ENCODE results near the gene ENOX1. TPM values are rescaled to one million over a fixed set of nuclear protein-coding genes. Genes with fewer than 3 reads are reported as not detected.

ENOX1 gene
- total and polyA plus RNA-seq, 2 of the 8 experiments (the other 6 are each of a cell fraction or from before 2014, with no cell fraction given) = 0.23 to 0.37 TPM

GRCh38 chr13:43285933-43286597 lies 500.7 kb downstream of the ENOX1 start:
- Histone ChIP-seq H2BK12ac (ENCODE audit: low read depth, low read length) (no peak overlapping the region), H2BK20ac (ENCODE audit: low read length) (no peak overlapping the region), H3K23ac (ENCODE audit: insufficient read length) (no peak overlapping the region), H2AK5ac (ENCODE audit: low read depth, low read length) (no peak overlapping the region), H3K4ac (replicated peaks; ENCODE audit: insufficient read length, low read depth, low read length) (no peak overlapping the region), H2BK120ac (replicated peaks; ENCODE audit: low read depth, low read length) (no peak overlapping the region), H3K36me3 (ENCODE audit: control insufficient read depth in 2 of 4, insufficient read depth in 4 of 4, low read length in 3 of 4) (no peaks in the 10 kb centered on the region), H3K9ac (replicated peaks in 1 of 4; ENCODE audit: extremely low read depth in 1 of 4, low read depth in 3 of 4, low read length in 3 of 4) (no peak overlapping the region), H4K5ac (ENCODE audit: insufficient read length, low read depth, low read length) (no peak overlapping the region), H3K9me3 (ENCODE audit: insufficient read depth in 2 of 2, low read depth in 1 of 2, low read length in 1 of 2) (no peaks in the 10 kb centered on the region), H3K79me1 (ENCODE audit: low read depth, low read length) (no peaks in the 10 kb centered on the region), H3K18ac (ENCODE audit: extremely low read depth, low read length) (no peak overlapping the region), H2AFZ (ENCODE audit: low read length) (0 out of 2 replicates have a peak overlapping the region, but pooled peaks have one; percentile 46), H2BK15ac (ENCODE audit: low read length) (no peak overlapping the region), H4K20me1 (replicated peaks in 1 of 2; ENCODE audit: control insufficient read depth in 1 of 2, insufficient read depth in 2 of 2, low read length in 2 of 2) (no peaks in the 10 kb centered on the region), H4K91ac (replicated peaks; ENCODE audit: insufficient read length, low read length) (no peak overlapping the region), H3K14ac (ENCODE audit: insufficient read length) (no peak overlapping the region), H3K27me3 (replicated peaks in 1 of 4; ENCODE audit: control insufficient read depth in 3 of 4, extremely low read depth in 1 of 4, insufficient read depth in 3 of 4, low read length in 3 of 4) (no peaks in the 10 kb centered on the region), H3K4me1 (replicated peaks in 1 of 4; ENCODE audit: control insufficient read depth in 3 of 4, insufficient read depth in 4 of 4, low read length in 3 of 4) (no peaks in the 10 kb centered on the region), H3K4me2 (ENCODE audit: insufficient read depth in 1 of 2, low read depth in 2 of 2, low read length in 2 of 2) (no peak overlapping the region), H2BK5ac (ENCODE audit: low read depth, low read length) (no peak overlapping the region), H3K79me2 (ENCODE audit: control insufficient read depth in 1 of 2, insufficient read depth in 2 of 2, low read length in 2 of 2) (no peaks in the 10 kb centered on the region), H4K8ac (ENCODE audit: extremely low read depth, insufficient read depth, low read length) (no peak overlapping the region), H3K56ac (replicated peaks; ENCODE audit: insufficient read length, low read depth, low read length) (no peak overlapping the region), H3K27ac (ENCODE audit: low read depth, low read length) (no peak overlapping the region), H3K23me2 (ENCODE audit: low read depth, low read length) (no peaks in the 10 kb centered on the region; the same call in 1 of the 2 replicates), H3K4me3 (ENCODE audit: extremely low read depth in 1 of 4, insufficient read depth in 2 of 4, low read depth in 3 of 4, low read length in 4 of 4) (no peak overlapping the region)
- whole genome bisulfite sequencing, 2 experiments (ENCODE audit: extremely low coverage in 1 of 2, insufficient coverage in 1 of 2, insufficient read length in 1 of 2, insufficient replicate concordance in 2 of 2, low coverage in 1 of 2, low lambda C conversion rate in 2 of 2, missing lambda C conversion rate in 1 of 2) = 76% methylated on average over 7 of the region's 7 CpGs; no CpG with 5 or more reads in 1 of the 2 experiments
- no peak for DNase-seq (ENCODE audit: low read depth in 1 of 2, low spot score in 2 of 2)
- POLR2A ChIA-PET (ENCODE audit: partially characterized antibody) = no interaction called here
- TF ChIP-seq KDM5A (IDR thresholded peaks at IDR 0.05; ENCODE audit: low read length) = no peak
- TF ChIP-seq SRF (IDR thresholded peaks at IDR 0.05; ENCODE audit: low read depth, low read length) = no peak
- TF ChIP-seq GTF2F1 (IDR thresholded peaks at IDR 0.05; ENCODE audit: borderline replicate concordance, low read depth, low read length) = no peak
- TF ChIP-seq JUN (IDR thresholded peaks at IDR 0.05; ENCODE audit: low read depth, low read length) = no peak
- no peak for TF ChIP-seq CTCF (IDR thresholded peaks at IDR 0.05; ENCODE audit: control extremely low read depth in 1 of 3, insufficient read depth in 1 of 3, low read depth in 1 of 3, low read length in 3 of 3)
- no peak for TF ChIP-seq SP4 (IDR thresholded peaks at IDR 0.05; ENCODE audit: low read length)
- TF ChIP-seq CEBPB (IDR thresholded peaks at IDR 0.05; ENCODE audit: low read depth, low read length) = no peak
- no peak for TF ChIP-seq USF2 (IDR thresholded peaks at IDR 0.05; ENCODE audit: low read length)
- no peak for TF ChIP-seq EGR1 (IDR thresholded peaks at IDR 0.05; ENCODE audit: borderline replicate concordance, low read depth, low read length)
- no peak for FAIRE-seq
- CTCF ChIA-PET (ENCODE audit: partially characterized antibody) = no interaction called here

Measured in H1 (cell line).